DOHH2 (cell line): ENCODE measurements around the gene SLC6A6.

Experiments
- H3F3A ChIP-seq: fragments of 200-600 bp; sonication (generic), shearing (Covaris generic); 2 replicates; pipeline ENCODE4 v1.6.0; 2016; ENCODE audit warnings: antibody characterized with exemption, mild to moderate bottlenecking; ENCODE audit not compliant: control insufficient read depth, insufficient read depth
- H3K27ac ChIP-seq: fragments of 200-600 bp; sonication (generic); 2 replicates; pipeline ENCODE4 v1.5.1; 2014; ENCODE audit warnings: low read depth, mild to moderate bottlenecking, low read length, moderate library complexity
- H3K27me3 ChIP-seq: fragments of 200-600 bp; sonication (generic); 2 replicates; pipeline ENCODE4 v1.6.1; 2014; ENCODE audit warnings: mild to moderate bottlenecking, low read length, mixed read lengths; ENCODE audit not compliant: control insufficient read depth
- H3K36me3 ChIP-seq: fragments of 200-600 bp; sonication (generic); 2 replicates; pipeline ENCODE4 v1.6.1; 2014; ENCODE audit warnings: mild to moderate bottlenecking, low read length, moderate library complexity, mixed read lengths; ENCODE audit not compliant: control insufficient read depth
- H3K4me1 ChIP-seq: fragments of 200-600 bp; sonication (generic); 2 replicates; pipeline ENCODE4 v1.6.1; 2014; ENCODE audit warnings: mild to moderate bottlenecking, low read length, mixed read lengths; ENCODE audit not compliant: control insufficient read depth
- H3K4me2 ChIP-seq: fragments of 200-600 bp; sonication (generic); 2 replicates; pipeline ENCODE4 v1.6.0; 2014; ENCODE audit warnings: mild to moderate bottlenecking, low read length, moderate library complexity
- H3K4me3 ChIP-seq: fragments of 200-600 bp; sonication (generic); 2 replicates; pipeline ENCODE4 v1.5.1; 2014; ENCODE audit warnings: mild to moderate bottlenecking, low read length, mixed read lengths
- H3K79me2 ChIP-seq: fragments of 200-600 bp; sonication (generic); 2 replicates; pipeline ENCODE4 v1.6.1; 2014; ENCODE audit warnings: mild to moderate bottlenecking, low read length, mixed read lengths; ENCODE audit not compliant: control insufficient read depth
- H3K9me2 ChIP-seq: fragments of 200-600 bp; sonication (generic); replicated peaks from 2 replicates; pipeline ENCODE4 v1.6.1; 2014; ENCODE audit warnings: mild to moderate bottlenecking, low read length, mixed read lengths; ENCODE audit not compliant: control insufficient read depth
- H3K9me3 ChIP-seq: fragments of 200-600 bp; sonication (generic); 2 replicates; pipeline ENCODE4 v1.6.1; 2014; ENCODE audit warnings: antibody characterized with exemption, low read length, mixed read lengths; ENCODE audit not compliant: control insufficient read depth, insufficient read depth
- H4K20me1 ChIP-seq: fragments of 200-600 bp; sonication (generic); 2 replicates; pipeline ENCODE4 v1.6.0; 2014; ENCODE audit warnings: low read depth, mild to moderate bottlenecking, antibody characterized with exemption, low read length, moderate library complexity; ENCODE audit not compliant: control insufficient read depth, insufficient read depth
- CTCF ChIP-seq: fragments of 200-600 bp; sonication (generic); IDR thresholded peaks from one replicate; pipeline ENCODE4 v1.5.1; 2014; ENCODE audit warnings: antibody characterized with exemption, mild to moderate bottlenecking, low read depth, low read length; ENCODE audit not compliant: poor library complexity, severe bottlenecking
- EZH2phosphoT487 ChIP-seq: fragments of 200-600 bp; sonication (generic); IDR thresholded peaks from 2 replicates; pipeline ENCODE4 v1.6.1; 2017; ENCODE audit warnings: borderline replicate concordance, mild to moderate bottlenecking, antibody characterized with exemption, low read length, moderate library complexity, mixed read lengths

Gene SLC6A6

GRCh38 chr3:14464141-14464465 is 61.7 kb downstream of the SLC6A6 start:
- no peaks in the 10 kb centered on the region for H3K27me3 ChIP-seq
- H3K4me3 ChIP-seq: no peak overlapping the region
- TF ChIP-seq EZH2phosphoT487: no peak
- no peak for TF ChIP-seq CTCF
- H4K20me1 ChIP-seq: no peaks in the 10 kb centered on the region
- no peak overlapping the region for H3K4me2 ChIP-seq
- H3F3A ChIP-seq: no peaks in the 10 kb centered on the region
- H3K36me3 ChIP-seq: peaks cover 85% of the 10 kb centered on the region
- H3K27ac ChIP-seq: no peak overlapping the region
- no peaks in the 10 kb centered on the region for H3K79me2 ChIP-seq
- H3K9me3 ChIP-seq: no peaks in the 10 kb centered on the region
- no peaks in the 10 kb centered on the region for H3K9me2 ChIP-seq
- H3K4me1 ChIP-seq: no peaks in the 10 kb centered on the region

GRCh38 chr3:14464521-14464920 is 62.1 kb downstream of the SLC6A6 start:
- H3K27me3 ChIP-seq: no peaks in the 10 kb centered on the region
- H3K4me3 ChIP-seq: no peak overlapping the region
- peaks cover 85% of the 10 kb centered on the region for H3K36me3 ChIP-seq
- no peaks in the 10 kb centered on the region for H3F3A ChIP-seq
- H4K20me1 ChIP-seq: no peaks in the 10 kb centered on the region
- no peaks in the 10 kb centered on the region for H3K4me1 ChIP-seq
- H3K79me2 ChIP-seq: no peaks in the 10 kb centered on the region
- TF ChIP-seq EZH2phosphoT487 (no peak), CTCF (no peak)
- H3K9me2 ChIP-seq: no peaks in the 10 kb centered on the region
- no peaks in the 10 kb centered on the region for H3K9me3 ChIP-seq
- no peak overlapping the region for H3K27ac ChIP-seq
- no peak overlapping the region for H3K4me2 ChIP-seq

- Histone ChIP-seq H3K4me3 (no peak overlapping the region), H4K20me1 (no peaks in the 10 kb centered on the region), H3K36me3 (peaks cover 85% of the 10 kb centered on the region), H3K27me3 (no peaks in the 10 kb centered on the region), H3K9me3 (no peaks in the 10 kb centered on the region), H3K27ac (no peak overlapping the region), H3K9me2 (no peaks in the 10 kb centered on the region), H3F3A (no peaks in the 10 kb centered on the region), H3K4me2 (no peak overlapping the region), H3K79me2 (no peaks in the 10 kb centered on the region), H3K4me1 (no peaks in the 10 kb centered on the region)
- TF ChIP-seq EZH2phosphoT487 (no peak), CTCF (no peak)
These were observed 63.0 kb downstream of the SLC6A6 start for GRCh38 chr3:14465425-14465824.
